Common myeloid progenitor, CD34-positive (primary cell): ENCODE measurements around the gene CSNK2A1.

ENCODE experiments used
- CTCF ChIA-PET: fragments of 350-600 bp; sonication (Branson Sonifier 250); formaldehyde crosslinking; loops from one replicate; lab custom pipeline; 2021; ENCODE audit warnings: antibody characterized with exemption; lab: Charles Lee
- POLR2A ChIA-PET: fragments of 350-600 bp; sonication (Branson Sonifier 250); formaldehyde crosslinking; loops from one replicate; lab custom pipeline; 2021; ENCODE audit warnings: antibody characterized with exemption; lab: Charles Lee
- DNase-seq, 3 donors: peaks; one replicate each; pipeline versions ENCODE4 v3.0.0 to v3.0.0-alpha.2; 2013
- H3K27ac ChIP-seq, 2 experiments: 1 replicate in 1 of 2; 2 replicates in 1 of 2; pipeline ENCODE4 v1.7.0; 2013; ENCODE audit warnings: inconsistent platforms in 2 of 2, low read length in 2 of 2, mild to moderate bottlenecking in 2 of 2, low read depth in 1 of 2, moderate library complexity in 1 of 2; ENCODE audit not compliant: severe bottlenecking in 2 of 2, insufficient read depth in 1 of 2, poor library complexity in 1 of 2
- H3K27me3 ChIP-seq, 5 experiments: replicated peaks in 2 of 5; 1 replicate in 3 of 5; 2 replicates in 2 of 5; pipeline versions ENCODE4 v1.6.1 to v1.7.0; 2013; ENCODE audit warnings: low read length in 4 of 5, mild to moderate bottlenecking in 2 of 5, moderate library complexity in 2 of 5, inconsistent platforms in 1 of 5; ENCODE audit not compliant: insufficient read depth in 5 of 5, control insufficient read depth in 4 of 5
- H3K36me3 ChIP-seq, 4 experiments: 1 replicate in 2 of 4; 2 replicates in 2 of 4; pipeline versions ENCODE4 v1.6.1 to v1.7.0; 2013; ENCODE audit warnings: low read length in 3 of 4, control low read depth in 1 of 4, mild to moderate bottlenecking in 1 of 4; ENCODE audit not compliant: control insufficient read depth in 4 of 4, insufficient read depth in 4 of 4
- H3K4me1 ChIP-seq, 4 experiments: 1 replicate in 3 of 4; 2 replicates in 1 of 4; pipeline versions ENCODE4 v1.6.1 to v1.7.1; 2013; ENCODE audit warnings: low read length in 3 of 4, mild to moderate bottlenecking in 3 of 4, control low read depth in 1 of 4, inconsistent platforms in 1 of 4, moderate library complexity in 1 of 4; ENCODE audit not compliant: control insufficient read depth in 4 of 4, insufficient read depth in 4 of 4; ENCODE audit errors: control extremely low read depth in 1 of 4
- H3K4me3 ChIP-seq, 7 experiments: 1 replicate in 4 of 7; 2 replicates in 3 of 7; pipeline versions ENCODE4 v1.5.1 to v1.7.0; 2013; ENCODE audit warnings: mild to moderate bottlenecking in 7 of 7, low read length in 6 of 7, moderate library complexity in 6 of 7, inconsistent platforms in 2 of 7, low read depth in 2 of 7, control low read depth in 1 of 7; ENCODE audit not compliant: insufficient read depth in 4 of 7, control insufficient read depth in 1 of 7; ENCODE audit errors: extremely low read depth in 1 of 7
- H3K9me3 ChIP-seq, 5 experiments: 1 replicate in 4 of 5; 2 replicates in 1 of 5; pipeline versions ENCODE4 v1.6.1 to v1.7.1; 2013; ENCODE audit warnings: low read length in 4 of 5, mild to moderate bottlenecking in 2 of 5, inconsistent platforms in 1 of 5, low read depth in 1 of 5, moderate library complexity in 1 of 5; ENCODE audit not compliant: control insufficient read depth in 4 of 5, insufficient read depth in 2 of 5; ENCODE audit errors: control extremely low read depth in 1 of 5
- WGBS: methylation state at CpG from one replicate; pipeline ENCODE4 v1.1.5; 2013; ENCODE audit not compliant: insufficient coverage; 5-methylcytosine and 5-hydroxymethylcytosine counted together

Gene CSNK2A1

DNA sequence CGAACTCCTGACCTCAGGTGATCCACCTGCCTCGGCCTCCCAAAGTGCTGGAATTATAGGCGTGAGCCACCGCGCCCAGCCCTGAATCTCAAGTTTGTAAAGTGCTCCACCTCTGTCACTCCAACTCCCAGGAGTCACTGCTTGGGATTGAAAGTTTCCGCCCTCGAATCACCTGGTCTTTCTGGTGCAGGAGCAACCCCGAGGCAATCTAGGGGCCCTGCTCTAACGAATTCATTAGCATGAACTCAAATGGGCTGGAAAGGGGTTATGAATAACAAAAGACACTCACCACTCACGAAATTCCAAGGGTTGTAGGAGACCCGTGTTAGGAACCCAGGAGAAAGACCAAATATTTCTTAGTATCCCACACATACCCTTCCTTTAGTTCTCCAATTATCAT is 109.4 kb downstream of the CSNK2A1 start:
- no peak for DNase-seq
- WGBS = 95% methylated on average over 5 of the region's 11 CpGs
- Histone ChIP-seq H3K4me1 (peaks cover 6 to 28% (median 26%) of the 10 kb centered on the region in 4 experiments), H3K36me3 (peaks cover 13 to 74% (median 56%) of the 10 kb centered on the region in 4 experiments), H3K27ac (no peak overlapping the region), H3K27me3 (no peaks in the 10 kb centered on the region), H3K4me3 (no peak overlapping the region), H3K9me3 (no peaks in the 10 kb centered on the region)
- CTCF ChIA-PET = interaction anchor here (0.9 to 1.6 kb wide), 2 partner anchors 27 to 80 kb away, joined by 4 to 10 read pairs; no protein-coding TSS in a partner anchor
- POLR2A ChIA-PET = no interaction called here

DNA sequence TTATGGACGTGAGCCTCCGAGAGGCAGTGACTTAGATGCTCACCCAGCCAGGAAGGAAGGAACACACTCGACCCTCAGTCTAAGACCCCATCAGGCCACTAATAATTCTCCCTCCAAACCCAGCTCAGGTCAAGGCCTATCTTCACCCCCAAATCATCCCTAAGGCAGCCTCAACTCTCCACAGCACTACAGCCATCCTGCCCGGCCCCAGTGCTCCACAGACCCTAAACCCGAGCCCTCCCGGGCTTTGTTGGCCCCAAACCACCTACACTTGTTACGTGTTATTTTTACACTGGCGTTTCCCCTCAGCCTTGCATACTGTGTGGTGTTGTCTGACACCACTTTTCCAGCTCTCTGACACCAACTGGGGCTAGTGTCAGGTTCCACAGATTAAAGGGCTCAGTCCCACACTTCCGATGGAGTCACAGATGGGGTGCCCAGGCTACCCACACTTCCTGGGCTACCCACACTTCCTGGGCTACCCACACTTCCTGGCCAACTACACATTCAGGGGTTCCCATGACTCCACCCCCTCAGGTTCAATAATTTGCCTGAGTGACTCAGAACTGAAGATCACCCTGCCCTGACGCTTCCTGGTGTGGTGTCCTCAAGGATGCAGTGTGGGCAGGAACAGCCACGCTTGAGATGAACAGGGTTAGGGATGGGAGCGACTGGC is 110.2 kb downstream of the CSNK2A1 start:
- Histone ChIP-seq H3K27me3 (no peaks in the 10 kb centered on the region), H3K4me3 (no peak overlapping the region), H3K4me1 (peaks cover 5 to 20% (median 18%) of the 10 kb centered on the region in 4 experiments), H3K27ac (no peak overlapping the region), H3K9me3 (no peaks in the 10 kb centered on the region), H3K36me3 (peaks cover 13 to 74% (median 61%) of the 10 kb centered on the region in 4 experiments)
- ChIA-PET CTCF (interaction anchor here (1.0 to 5.1 kb wide), 7 partner anchors 20 to 80 kb away, joined by 3 to 53 read pairs (median 11); no protein-coding TSS in a partner anchor), POLR2A (no interaction called here)
- whole genome bisulfite sequencing = 87% methylated on average over 12 of the region's 12 CpGs
- no peak for DNase-seq

DNA sequence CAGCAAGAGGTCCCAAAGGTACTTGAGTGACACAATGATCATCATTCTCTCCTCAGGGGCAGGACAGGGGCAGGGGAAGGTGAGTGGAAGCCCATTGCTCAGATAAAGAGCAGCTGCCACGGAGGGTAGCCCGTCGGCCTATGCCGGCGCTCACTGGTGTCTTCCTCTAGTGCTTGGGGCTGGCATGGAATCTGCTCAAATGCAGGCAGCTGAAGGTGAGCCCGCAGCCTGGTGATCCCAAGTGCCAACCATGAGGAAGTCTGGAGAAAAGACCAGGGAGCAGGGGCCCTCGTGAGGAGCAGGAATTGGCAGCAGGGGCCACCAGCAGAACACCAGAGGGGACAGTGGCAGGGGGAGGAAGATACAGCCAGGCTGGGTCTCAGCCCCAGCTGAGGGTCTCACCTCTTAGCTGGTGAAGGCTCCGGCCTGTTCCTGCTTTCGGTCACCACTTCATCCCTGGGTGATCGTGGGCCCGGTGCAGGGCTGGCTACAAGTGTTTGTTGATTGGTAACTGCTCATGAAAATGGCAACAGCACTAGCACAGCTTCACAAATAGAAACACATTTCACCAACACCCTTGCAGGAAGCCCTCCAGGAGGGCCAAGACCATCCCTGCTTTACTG is 110.8 kb downstream of the CSNK2A1 start:
- CTCF ChIA-PET = interaction anchor here (1.0 to 5.1 kb wide), 11 partner anchors 19 to 84 kb away, joined by 3 to 53 read pairs (median 8); no protein-coding TSS in a partner anchor
- H3K27me3 ChIP-seq = no peaks in the 10 kb centered on the region
- H3K27ac ChIP-seq = no peak overlapping the region
- no peaks in the 10 kb centered on the region for H3K9me3 ChIP-seq
- H3K36me3 ChIP-seq = peaks cover 16 to 75% (median 66%) of the 10 kb centered on the region in 4 experiments
- H3K4me1 ChIP-seq = peaks cover 3 to 14% (median 12%) of the 10 kb centered on the region in 4 experiments
- no peak overlapping the region for H3K4me3 ChIP-seq
- no peak for DNase-seq
- POLR2A ChIA-PET = interaction anchor here (0.7 to 1.1 kb wide), 2 partner anchors 44 to 50 kb away, joined by 3 read pairs; no protein-coding TSS in a partner anchor
- 96% methylated on average over 7 of the region's 11 CpGs for WGBS

DNA sequence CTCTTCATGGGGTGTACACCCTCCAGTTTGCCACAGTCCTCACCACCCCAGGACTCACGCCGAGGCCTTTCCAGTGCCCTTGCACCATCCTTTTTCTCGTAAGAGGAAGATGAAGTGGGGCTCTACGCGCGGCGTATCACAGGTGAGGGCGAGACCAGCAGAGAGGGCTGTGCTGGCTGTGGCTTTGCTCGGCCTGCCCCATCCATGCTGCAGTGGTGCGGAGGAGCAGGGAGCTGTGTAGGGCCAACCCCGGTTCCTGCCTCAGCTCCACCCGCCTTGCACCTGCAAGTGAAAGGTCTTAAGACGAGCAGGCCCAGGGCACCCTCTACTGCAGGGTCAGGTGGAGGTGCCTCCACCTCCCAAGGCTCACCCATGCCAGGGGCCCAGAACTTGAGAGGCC is 111.4 kb downstream of the CSNK2A1 start:
- no peak for DNase-seq
- CTCF ChIA-PET = interaction anchor here (1.0 to 5.1 kb wide), 14 partner anchors 10 to 83 kb away, joined by 3 to 53 read pairs (median 6); no protein-coding TSS in a partner anchor
- H3K4me1 ChIP-seq = peaks cover 0 to 8% (median 6%) of the 10 kb centered on the region in 4 experiments
- WGBS = over 99% methylated on average over 13 of the region's 13 CpGs
- H3K27ac ChIP-seq = no peak overlapping the region
- H3K27me3 ChIP-seq = no peaks in the 10 kb centered on the region
- no peak overlapping the region for H3K4me3 ChIP-seq
- peaks cover 17 to 78% (median 66%) of the 10 kb centered on the region in 4 experiments for H3K36me3 ChIP-seq
- no peaks in the 10 kb centered on the region for H3K9me3 ChIP-seq
- POLR2A ChIA-PET = interaction anchor here (0.7 to 1.1 kb wide), 2 partner anchors 45 to 50 kb away, joined by 3 read pairs; no protein-coding TSS in a partner anchor

DNA sequence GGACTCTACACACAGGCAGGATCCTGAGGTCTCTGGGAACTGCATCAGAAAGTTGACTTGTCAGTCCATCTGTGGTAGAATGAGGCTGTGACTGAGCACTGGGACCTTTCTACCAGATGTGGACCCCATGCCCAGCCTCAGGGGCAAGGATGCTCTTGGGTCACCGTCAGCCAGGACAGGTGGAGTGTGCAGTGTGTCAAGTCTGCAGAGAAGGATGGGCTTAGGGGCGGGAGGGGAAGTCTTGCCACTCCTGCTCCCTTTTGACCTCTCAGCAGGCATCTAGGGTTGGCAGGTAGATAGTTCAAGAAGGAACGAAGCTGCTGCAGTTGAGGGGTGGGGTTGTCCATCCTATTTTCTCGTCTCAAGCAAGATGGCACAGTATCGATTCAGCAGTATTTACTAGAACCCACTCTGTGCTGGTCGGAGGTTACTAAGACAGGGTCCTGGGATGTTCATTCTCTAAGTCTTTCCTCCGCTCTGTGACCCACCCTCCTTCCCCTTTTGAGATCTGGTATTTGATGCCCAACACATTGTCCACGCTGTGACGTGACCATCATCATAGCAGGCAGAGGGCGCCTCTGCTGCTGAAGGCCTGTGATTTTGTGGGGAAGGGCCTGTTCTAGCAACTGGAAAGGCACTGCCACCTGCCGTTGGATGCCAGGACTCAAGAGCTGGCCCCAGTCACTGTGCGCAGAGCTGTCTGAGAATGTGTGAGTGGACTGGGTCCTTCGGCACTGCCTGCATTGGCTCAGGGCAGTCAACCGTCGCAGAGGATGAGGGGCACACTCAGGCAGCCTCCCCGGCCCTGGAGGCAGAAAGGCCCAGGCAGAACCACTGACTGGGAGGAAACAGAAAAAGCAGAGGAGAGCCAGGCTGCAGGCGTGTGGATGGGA is 112.3 kb downstream of the CSNK2A1 start:
- ChIA-PET CTCF (interaction anchor here (0.6 to 5.1 kb wide), 25 partner anchors 9 to 82 kb away, joined by 3 to 53 read pairs (median 5); no protein-coding TSS in a partner anchor), POLR2A (interaction anchor here (1.1 kb wide), 1 partner anchor 49 kb away, joined by 3 read pairs; no protein-coding TSS in a partner anchor)
- H3K27ac ChIP-seq = no peak overlapping the region
- WGBS = 93% methylated on average over 16 of the region's 17 CpGs
- peaks cover 0 to 5% (median 2%) of the 10 kb centered on the region in 4 experiments for H3K4me1 ChIP-seq
- H3K27me3 ChIP-seq = no peaks in the 10 kb centered on the region
- peak; percentile 79 to 88 (median 87) for DNase-seq
- H3K9me3 ChIP-seq = no peaks in the 10 kb centered on the region
- H3K4me3 ChIP-seq = no peak overlapping the region
- peaks cover 20 to 74% (median 62%) of the 10 kb centered on the region in 4 experiments for H3K36me3 ChIP-seq

DNA sequence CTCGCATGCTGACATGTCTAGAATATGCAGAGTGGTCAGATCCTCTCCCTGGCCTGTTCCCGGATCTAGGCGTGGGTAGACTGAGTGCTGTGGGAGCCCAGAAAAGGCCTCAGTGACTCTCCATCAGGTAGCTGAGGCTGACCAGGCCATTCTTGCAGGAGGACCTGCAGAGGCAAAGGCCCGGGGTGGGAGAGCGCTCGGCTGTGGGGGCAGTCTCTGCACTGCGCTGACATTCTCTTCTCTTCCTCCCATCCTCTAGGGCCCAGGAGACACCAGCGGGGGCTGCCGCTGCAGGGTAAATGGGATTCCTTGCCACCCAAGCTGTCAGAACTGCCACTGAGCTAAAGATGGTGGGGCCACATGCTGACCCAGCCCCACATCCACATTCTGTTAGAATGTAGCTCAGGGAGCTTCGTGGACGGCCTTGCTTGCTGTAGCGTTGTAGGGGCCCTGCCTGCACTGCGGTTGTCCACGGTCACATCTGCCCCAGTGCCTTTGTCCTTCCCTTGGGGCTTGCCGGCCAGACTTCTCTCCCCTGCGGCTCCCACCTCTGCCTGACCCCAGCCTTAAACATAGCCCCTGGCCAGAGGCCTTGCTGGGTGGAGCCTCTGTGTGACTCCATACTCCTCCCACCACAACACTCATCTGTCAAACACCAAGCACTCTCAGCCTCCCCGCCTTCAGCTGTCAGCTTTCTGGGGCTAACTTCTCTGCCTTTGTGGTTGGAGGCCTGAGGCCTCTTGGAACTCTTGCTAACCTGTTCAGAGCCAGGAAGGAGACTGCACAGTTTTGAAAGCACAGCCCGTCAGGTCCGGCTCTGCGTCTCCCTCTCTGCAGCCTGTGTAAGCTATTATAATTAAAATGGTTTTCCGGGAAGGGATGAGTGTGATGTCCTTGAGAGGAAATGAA is 113.2 kb downstream of the CSNK2A1 start:
- Histone ChIP-seq H3K27ac (no peak overlapping the region), H3K36me3 (peaks cover 14 to 66% (median 55%) of the 10 kb centered on the region in 4 experiments), H3K9me3 (no peaks in the 10 kb centered on the region), H3K4me1 (peaks cover 0 to 5% (median 2%) of the 10 kb centered on the region in 4 experiments), H3K4me3 (no peak overlapping the region), H3K27me3 (no peaks in the 10 kb centered on the region)
- CTCF ChIA-PET = interaction anchor here (0.5 to 5.1 kb wide), 17 partner anchors 8 to 77 kb away, joined by 3 to 53 read pairs (median 4); no protein-coding TSS in a partner anchor
- WGBS = 97% methylated on average over 18 of the region's 21 CpGs
- POLR2A ChIA-PET = no interaction called here
- DNase-seq = no peak
